K562 (cell line): ENCODE results near the gene USP16. TPM values are rescaled to one million over a fixed set of nuclear protein-coding genes. Genes with fewer than 3 reads are reported as not detected.
A peak's percentile ranks its signal among the peaks of the same experiment; 100 is the strongest.

Experiments used
- ATF7 ChIP-seq: fragments of 450-650 bp; IDR thresholded peaks from 2 replicates; pipeline ENCODE4 v1.7.1; 2014; ENCODE audit warnings: mild to moderate bottlenecking, moderate library complexity
- CEBPB ChIP-seq: fragments of 450-650 bp; IDR thresholded peaks from 2 replicates; pipeline ENCODE4 v1.6.1; 2016; ENCODE audit warnings: missing genetic modification characterization, missing compliant biosample characterization
- KLF1 ChIP-seq: fragments of 450-650 bp; IDR thresholded peaks from 2 replicates; pipeline ENCODE4 v1.6.1; 2016; ENCODE audit warnings: missing genetic modification characterization, missing compliant biosample characterization
- MAFK ChIP-seq: IDR thresholded peaks from 2 replicates; pipeline ENCODE4 v1.6.1; 2011; ENCODE audit warnings: low read length, improper control_type of control experiment
- NRF1 ChIP-seq, 2 experiments: fragments of 450-650 bp; IDR thresholded peaks in 1 of 2; conservative IDR thresholded peaks in 1 of 2; 2 replicates each; pipeline ENCODE4 v1.6.1; 2014; ENCODE audit warnings: mild to moderate bottlenecking in 2 of 2
- RBM15 ChIP-seq: fragments of 200-400 bp; formaldehyde crosslinking; IDR thresholded peaks from 2 replicates; pipeline ENCODE4 v1.6.1; 2018; ENCODE audit warnings: mild to moderate bottlenecking, low read length, moderate library complexity; ENCODE audit not compliant: insufficient read depth
- RFX5 ChIP-seq: IDR thresholded peaks from 2 replicates; pipeline ENCODE4 v1.6.1; 2011; ENCODE audit warnings: low read depth, mild to moderate bottlenecking, improper control_type of control experiment, low read length
- ZNF23 ChIP-seq: fragments of 250-450 bp; sonication (Bioruptor Pico); IDR thresholded peaks from 2 replicates; pipeline ENCODE4 v1.4.0; 2020; ENCODE audit warnings: mild to moderate bottlenecking
- ZNF655 ChIP-seq: fragments of 250-450 bp; sonication (Bioruptor Pico); IDR thresholded peaks from 2 replicates; pipeline ENCODE4 v1.5.0; 2021
- polyA plus RNA-seq, 8 experiments: library from polyadenylated mRNA; depleted of rRNA in 4 of 8; stranded (reverse) in 5 of 8; unstranded in 3 of 8; fragments of >200 nt; fragmentation: Nextera tagmentation in 2 of 8; fragmentation: Illumina TruSeq in 1 of 8; extraction: Ambion mirVana in 2 of 8; extraction: Trizol in 1 of 8; gene quantifications; 2 replicates each; pipeline versions ENCODE4 v1.2.1 to v1.2.3, GENCODE V29; 2011 to 2014; ENCODE audit warnings: inconsistent platforms in 1 of 8, missing spikeins in 1 of 8
- total RNA-seq, 7 experiments: library from RNA; depleted of rRNA in 6 of 7; stranded (reverse); fragments of >200 nt in 6 of 7; fragmentation: Illumina TruSeq in 2 of 7; extraction: Trizol in 2 of 7; gene quantifications; 2 replicates each; pipeline versions ENCODE4 v1.2.1 to v1.2.3, GENCODE V29; 2011 to 2021; ENCODE audit warnings: low replicate concordance in 1 of 7
- TF ChIP-seq, protein P1 (sequence below): fragments of 200-800 bp; sonication (Bioruptor generic); IDR thresholded peaks from 2 replicates; pipeline ENCODE4 v1.6.1; 2017; ENCODE audit warnings: missing genetic modification characterization, missing compliant biosample characterization
- TF ChIP-seq, protein P2 (sequence below): fragments of 450-650 bp; formaldehyde crosslinking; IDR thresholded peaks from 2 replicates; pipeline ENCODE4 v1.4.0; 2020; ENCODE audit warnings: mild to moderate bottlenecking, moderate library complexity
- TF ChIP-seq, protein P3 (sequence below): fragments of 450-650 bp; IDR thresholded peaks from 2 replicates; pipeline ENCODE4 v1.6.1; 2016; ENCODE audit warnings: mild to moderate bottlenecking, moderate library complexity

USP16 gene
- total and polyA plus RNA-seq, 9 of the 15 experiments (the other 6 are each of a cell fraction or from before 2014, with no cell fraction given) = 38.4 to 90.9 (median 62.8) TPM

- TF ChIP-seq ZNF655 (no peak), RBM15 (no peak), MAFK (0 out of 2 replicates have a peak, but pooled peaks have one; percentile 19), RFX5 (no peak), ATF7 (peak; percentile 92), NRF1 (conservative IDR thresholded peaks at IDR 0.05 in 1 of 2, IDR thresholded peaks at IDR 0.05 in 1 of 2) (peak; percentile 90 to 92), KLF1 (tag) (no peak), CEBPB (peak; percentile 74), ZNF23 (CRISPR knock-in tag) (no peak)
- TF ChIP-seq, protein P1, sequence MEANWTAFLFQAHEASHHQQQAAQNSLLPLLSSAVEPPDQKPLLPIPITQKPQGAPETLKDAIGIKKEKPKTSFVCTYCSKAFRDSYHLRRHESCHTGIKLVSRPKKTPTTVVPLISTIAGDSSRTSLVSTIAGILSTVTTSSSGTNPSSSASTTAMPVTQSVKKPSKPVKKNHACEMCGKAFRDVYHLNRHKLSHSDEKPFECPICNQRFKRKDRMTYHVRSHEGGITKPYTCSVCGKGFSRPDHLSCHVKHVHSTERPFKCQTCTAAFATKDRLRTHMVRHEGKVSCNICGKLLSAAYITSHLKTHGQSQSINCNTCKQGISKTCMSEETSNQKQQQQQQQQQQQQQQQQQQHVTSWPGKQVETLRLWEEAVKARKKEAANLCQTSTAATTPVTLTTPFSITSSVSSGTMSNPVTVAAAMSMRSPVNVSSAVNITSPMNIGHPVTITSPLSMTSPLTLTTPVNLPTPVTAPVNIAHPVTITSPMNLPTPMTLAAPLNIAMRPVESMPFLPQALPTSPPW (CRISPR knock-in tag) = no peak
- TF ChIP-seq, protein P2, sequence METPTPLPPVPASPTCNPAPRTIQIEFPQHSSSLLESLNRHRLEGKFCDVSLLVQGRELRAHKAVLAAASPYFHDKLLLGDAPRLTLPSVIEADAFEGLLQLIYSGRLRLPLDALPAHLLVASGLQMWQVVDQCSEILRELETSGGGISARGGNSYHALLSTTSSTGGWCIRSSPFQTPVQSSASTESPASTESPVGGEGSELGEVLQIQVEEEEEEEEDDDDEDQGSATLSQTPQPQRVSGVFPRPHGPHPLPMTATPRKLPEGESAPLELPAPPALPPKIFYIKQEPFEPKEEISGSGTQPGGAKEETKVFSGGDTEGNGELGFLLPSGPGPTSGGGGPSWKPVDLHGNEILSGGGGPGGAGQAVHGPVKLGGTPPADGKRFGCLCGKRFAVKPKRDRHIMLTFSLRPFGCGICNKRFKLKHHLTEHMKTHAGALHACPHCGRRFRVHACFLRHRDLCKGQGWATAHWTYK = peak; percentile 89
- TF ChIP-seq, protein P3, sequence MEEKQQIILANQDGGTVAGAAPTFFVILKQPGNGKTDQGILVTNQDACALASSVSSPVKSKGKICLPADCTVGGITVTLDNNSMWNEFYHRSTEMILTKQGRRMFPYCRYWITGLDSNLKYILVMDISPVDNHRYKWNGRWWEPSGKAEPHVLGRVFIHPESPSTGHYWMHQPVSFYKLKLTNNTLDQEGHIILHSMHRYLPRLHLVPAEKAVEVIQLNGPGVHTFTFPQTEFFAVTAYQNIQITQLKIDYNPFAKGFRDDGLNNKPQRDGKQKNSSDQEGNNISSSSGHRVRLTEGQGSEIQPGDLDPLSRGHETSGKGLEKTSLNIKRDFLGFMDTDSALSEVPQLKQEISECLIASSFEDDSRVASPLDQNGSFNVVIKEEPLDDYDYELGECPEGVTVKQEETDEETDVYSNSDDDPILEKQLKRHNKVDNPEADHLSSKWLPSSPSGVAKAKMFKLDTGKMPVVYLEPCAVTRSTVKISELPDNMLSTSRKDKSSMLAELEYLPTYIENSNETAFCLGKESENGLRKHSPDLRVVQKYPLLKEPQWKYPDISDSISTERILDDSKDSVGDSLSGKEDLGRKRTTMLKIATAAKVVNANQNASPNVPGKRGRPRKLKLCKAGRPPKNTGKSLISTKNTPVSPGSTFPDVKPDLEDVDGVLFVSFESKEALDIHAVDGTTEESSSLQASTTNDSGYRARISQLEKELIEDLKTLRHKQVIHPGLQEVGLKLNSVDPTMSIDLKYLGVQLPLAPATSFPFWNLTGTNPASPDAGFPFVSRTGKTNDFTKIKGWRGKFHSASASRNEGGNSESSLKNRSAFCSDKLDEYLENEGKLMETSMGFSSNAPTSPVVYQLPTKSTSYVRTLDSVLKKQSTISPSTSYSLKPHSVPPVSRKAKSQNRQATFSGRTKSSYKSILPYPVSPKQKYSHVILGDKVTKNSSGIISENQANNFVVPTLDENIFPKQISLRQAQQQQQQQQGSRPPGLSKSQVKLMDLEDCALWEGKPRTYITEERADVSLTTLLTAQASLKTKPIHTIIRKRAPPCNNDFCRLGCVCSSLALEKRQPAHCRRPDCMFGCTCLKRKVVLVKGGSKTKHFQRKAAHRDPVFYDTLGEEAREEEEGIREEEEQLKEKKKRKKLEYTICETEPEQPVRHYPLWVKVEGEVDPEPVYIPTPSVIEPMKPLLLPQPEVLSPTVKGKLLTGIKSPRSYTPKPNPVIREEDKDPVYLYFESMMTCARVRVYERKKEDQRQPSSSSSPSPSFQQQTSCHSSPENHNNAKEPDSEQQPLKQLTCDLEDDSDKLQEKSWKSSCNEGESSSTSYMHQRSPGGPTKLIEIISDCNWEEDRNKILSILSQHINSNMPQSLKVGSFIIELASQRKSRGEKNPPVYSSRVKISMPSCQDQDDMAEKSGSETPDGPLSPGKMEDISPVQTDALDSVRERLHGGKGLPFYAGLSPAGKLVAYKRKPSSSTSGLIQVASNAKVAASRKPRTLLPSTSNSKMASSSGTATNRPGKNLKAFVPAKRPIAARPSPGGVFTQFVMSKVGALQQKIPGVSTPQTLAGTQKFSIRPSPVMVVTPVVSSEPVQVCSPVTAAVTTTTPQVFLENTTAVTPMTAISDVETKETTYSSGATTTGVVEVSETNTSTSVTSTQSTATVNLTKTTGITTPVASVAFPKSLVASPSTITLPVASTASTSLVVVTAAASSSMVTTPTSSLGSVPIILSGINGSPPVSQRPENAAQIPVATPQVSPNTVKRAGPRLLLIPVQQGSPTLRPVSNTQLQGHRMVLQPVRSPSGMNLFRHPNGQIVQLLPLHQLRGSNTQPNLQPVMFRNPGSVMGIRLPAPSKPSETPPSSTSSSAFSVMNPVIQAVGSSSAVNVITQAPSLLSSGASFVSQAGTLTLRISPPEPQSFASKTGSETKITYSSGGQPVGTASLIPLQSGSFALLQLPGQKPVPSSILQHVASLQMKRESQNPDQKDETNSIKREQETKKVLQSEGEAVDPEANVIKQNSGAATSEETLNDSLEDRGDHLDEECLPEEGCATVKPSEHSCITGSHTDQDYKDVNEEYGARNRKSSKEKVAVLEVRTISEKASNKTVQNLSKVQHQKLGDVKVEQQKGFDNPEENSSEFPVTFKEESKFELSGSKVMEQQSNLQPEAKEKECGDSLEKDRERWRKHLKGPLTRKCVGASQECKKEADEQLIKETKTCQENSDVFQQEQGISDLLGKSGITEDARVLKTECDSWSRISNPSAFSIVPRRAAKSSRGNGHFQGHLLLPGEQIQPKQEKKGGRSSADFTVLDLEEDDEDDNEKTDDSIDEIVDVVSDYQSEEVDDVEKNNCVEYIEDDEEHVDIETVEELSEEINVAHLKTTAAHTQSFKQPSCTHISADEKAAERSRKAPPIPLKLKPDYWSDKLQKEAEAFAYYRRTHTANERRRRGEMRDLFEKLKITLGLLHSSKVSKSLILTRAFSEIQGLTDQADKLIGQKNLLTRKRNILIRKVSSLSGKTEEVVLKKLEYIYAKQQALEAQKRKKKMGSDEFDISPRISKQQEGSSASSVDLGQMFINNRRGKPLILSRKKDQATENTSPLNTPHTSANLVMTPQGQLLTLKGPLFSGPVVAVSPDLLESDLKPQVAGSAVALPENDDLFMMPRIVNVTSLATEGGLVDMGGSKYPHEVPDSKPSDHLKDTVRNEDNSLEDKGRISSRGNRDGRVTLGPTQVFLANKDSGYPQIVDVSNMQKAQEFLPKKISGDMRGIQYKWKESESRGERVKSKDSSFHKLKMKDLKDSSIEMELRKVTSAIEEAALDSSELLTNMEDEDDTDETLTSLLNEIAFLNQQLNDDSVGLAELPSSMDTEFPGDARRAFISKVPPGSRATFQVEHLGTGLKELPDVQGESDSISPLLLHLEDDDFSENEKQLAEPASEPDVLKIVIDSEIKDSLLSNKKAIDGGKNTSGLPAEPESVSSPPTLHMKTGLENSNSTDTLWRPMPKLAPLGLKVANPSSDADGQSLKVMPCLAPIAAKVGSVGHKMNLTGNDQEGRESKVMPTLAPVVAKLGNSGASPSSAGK = peak; percentile 97
These were observed 21.9 kb upstream of the USP16 start (continued) for GRCh38 chr21:29002442-29003144.
